Dendritic cell treated with granulocyte-macrophage colony-stimulating factor and Interleukin-4, amounts not matched to agents 40 ng/mL and 50 ng/mL, for 4 days (primary cell): ENCODE measurements around the gene HBS1L.

Experiments used
- H3K27ac Mint-ChIP-seq: one replicate; pipeline ENCODE4 v1.8.0; 2022; ENCODE audit warnings: mild to moderate bottlenecking, mixed read lengths
- H3K27me3 Mint-ChIP-seq: one replicate; pipeline ENCODE4 v1.8.0; 2022; ENCODE audit warnings: mild to moderate bottlenecking, mixed read lengths
- H3K36me3 Mint-ChIP-seq: one replicate; pipeline ENCODE4 v1.8.0; 2022; ENCODE audit warnings: low read depth, mixed read lengths
- H3K4me1 Mint-ChIP-seq: one replicate; pipeline ENCODE4 v1.8.0; 2022; ENCODE audit warnings: low read depth, mixed read lengths
- H3K4me3 Mint-ChIP-seq: one replicate; pipeline ENCODE4 v1.8.0; 2022; ENCODE audit warnings: mild to moderate bottlenecking, moderate library complexity, mixed read lengths
- H3K9me3 Mint-ChIP-seq: one replicate; pipeline ENCODE4 v1.8.0; 2022; ENCODE audit warnings: mixed read lengths
- intact Hi-C: fragments of 100-400 bp; cut with micrococcal nuclease; formaldehyde crosslinking; loops from one replicate; pipeline ENCODE4 v1.15.0; 2022

HBS1L gene

DNA sequence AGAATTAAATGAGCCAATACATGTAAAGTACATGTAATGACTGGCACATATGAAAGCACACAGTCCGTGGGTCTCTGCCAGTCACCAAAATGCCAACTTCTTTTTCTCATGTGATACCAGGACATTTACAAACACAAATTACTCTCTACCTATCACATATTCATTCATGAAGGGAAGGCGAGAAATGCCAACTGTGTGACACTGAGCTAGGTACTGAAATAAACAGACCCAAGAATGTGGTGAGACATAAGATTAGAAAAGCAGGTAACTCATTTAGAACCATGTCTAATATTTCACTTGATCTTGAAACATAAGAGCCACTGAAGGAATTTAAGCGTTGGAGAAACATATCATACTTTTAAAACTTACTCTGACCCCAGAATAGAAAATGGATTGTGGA is 41.4 kb downstream of the HBS1L start:
- Mint-ChIP-seq H3K9me3 (no peaks in the 10 kb centered on the region), H3K27me3 (no peaks in the 10 kb centered on the region), H3K4me3 (no peak overlapping the region), H3K27ac (no peak overlapping the region), H3K36me3 (peaks cover 17% of the 10 kb centered on the region), H3K4me1 (no peaks in the 10 kb centered on the region)
- intact Hi-C loops = no loop called here

DNA sequence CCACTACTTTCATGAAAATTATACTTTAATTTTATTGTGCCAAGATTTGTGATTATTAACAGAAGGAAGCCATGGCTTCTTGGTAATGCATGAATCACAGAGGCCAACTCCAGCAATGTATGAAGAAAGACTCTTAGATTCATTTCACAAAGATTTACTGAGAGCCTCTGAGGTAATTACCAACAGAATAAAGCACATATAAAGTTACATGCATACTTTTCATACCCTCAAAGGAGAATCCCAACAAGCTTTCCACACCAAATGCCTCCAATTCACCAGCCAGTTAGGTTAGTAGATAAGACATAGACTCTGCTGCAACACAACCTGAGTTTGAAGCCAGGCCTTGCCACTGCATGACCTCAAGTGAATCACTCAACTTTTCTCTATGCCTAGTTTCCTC is 41.9 kb downstream of the HBS1L start:
- intact Hi-C loops = no loop called here
- no peaks in the 10 kb centered on the region for H3K9me3 Mint-ChIP-seq
- no peaks in the 10 kb centered on the region for H3K27me3 Mint-ChIP-seq
- no peak overlapping the region for H3K27ac Mint-ChIP-seq
- H3K4me1 Mint-ChIP-seq = no peaks in the 10 kb centered on the region
- no peak overlapping the region for H3K4me3 Mint-ChIP-seq
- peaks cover 17% of the 10 kb centered on the region for H3K36me3 Mint-ChIP-seq

DNA sequence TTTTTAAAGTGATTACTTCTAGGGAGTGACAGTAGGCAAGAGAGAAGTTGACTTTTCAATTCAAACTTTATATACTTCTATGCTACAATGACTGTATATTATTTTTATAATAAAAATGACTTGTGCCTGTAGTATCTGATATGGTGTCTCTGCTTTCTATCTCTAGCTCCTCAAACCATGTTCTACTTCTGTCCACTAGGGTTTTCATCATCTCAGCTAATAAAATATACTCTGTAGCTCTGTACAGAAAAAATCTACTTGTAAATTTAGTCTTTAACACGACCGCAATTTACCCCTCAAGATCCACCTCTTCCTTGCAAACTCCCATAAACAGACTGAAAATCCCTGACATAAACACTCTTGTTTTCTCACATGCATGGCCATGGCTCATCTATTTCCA is 42.3 kb downstream of the HBS1L start:
- H3K9me3 Mint-ChIP-seq = no peaks in the 10 kb centered on the region
- peaks cover 17% of the 10 kb centered on the region for H3K36me3 Mint-ChIP-seq
- intact Hi-C loops = no loop called here
- no peak overlapping the region for H3K4me3 Mint-ChIP-seq
- no peak overlapping the region for H3K27ac Mint-ChIP-seq
- H3K27me3 Mint-ChIP-seq = no peaks in the 10 kb centered on the region
- no peaks in the 10 kb centered on the region for H3K4me1 Mint-ChIP-seq

DNA sequence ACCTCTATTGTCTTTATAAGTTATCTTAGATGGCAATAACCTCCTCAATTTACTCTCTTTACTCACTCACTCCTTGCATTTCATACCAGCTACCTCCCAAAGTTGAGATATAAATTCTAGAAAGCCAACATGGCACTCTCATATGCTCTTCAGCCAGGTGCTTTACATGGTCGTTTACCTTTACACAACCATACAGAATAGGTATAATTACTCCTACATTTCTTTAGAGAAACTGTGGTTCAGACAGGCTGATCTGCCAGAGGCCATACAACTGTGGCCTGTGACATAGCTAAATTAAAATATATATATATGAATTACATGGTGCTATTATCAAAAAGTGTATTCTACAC is 45.7 kb downstream of the HBS1L start:
- Mint-ChIP-seq H3K9me3 (no peaks in the 10 kb centered on the region), H3K4me1 (no peaks in the 10 kb centered on the region), H3K4me3 (no peak overlapping the region), H3K27me3 (no peaks in the 10 kb centered on the region), H3K27ac (no peak overlapping the region), H3K36me3 (peaks cover 11% of the 10 kb centered on the region)
- intact Hi-C loops = no loop called here

DNA sequence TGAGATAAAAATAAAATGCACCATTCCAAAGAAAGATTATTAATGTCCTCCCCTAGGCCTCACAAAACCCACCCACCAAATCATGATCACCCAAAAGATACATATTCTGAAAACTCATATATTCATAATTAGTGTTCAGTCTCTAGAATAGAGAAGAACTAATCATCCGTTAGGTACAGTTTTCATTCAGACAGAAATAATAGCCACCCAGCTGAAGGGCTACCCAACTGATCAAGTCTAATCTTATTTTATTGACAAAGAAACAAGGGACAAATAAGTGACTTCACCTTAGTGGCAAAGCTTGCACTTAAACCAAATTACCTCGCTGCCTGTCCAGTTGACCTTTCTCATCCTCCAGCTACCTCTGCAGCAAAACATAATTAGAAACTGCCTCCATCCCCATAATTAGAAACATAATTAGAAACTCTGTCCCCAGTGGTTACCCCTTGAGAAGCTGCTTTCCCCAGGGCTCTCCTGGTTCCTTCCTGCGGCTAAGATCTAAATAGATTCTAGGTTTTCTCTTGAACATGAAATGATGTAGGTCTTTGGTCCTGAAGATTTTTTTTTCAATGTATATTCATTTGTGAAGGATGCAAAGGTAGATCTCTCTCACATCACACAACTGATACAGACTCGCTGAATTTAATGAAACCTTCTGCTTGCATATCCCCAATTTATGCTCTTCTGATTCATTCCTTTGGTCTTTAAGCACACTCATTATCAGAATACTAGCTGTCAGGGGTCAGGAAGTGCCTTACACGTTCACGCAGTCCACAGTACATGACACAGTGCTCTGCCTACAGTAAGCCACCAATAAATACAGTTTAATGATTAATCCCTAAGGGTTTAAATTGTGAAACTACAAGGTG is 46.3 kb downstream of the HBS1L start:
- intact Hi-C loops = no loop called here
- Mint-ChIP-seq H3K27me3 (no peaks in the 10 kb centered on the region), H3K27ac (no peak overlapping the region), H3K4me1 (no peaks in the 10 kb centered on the region), H3K36me3 (peaks cover 11% of the 10 kb centered on the region), H3K9me3 (no peaks in the 10 kb centered on the region), H3K4me3 (no peak overlapping the region)

DNA sequence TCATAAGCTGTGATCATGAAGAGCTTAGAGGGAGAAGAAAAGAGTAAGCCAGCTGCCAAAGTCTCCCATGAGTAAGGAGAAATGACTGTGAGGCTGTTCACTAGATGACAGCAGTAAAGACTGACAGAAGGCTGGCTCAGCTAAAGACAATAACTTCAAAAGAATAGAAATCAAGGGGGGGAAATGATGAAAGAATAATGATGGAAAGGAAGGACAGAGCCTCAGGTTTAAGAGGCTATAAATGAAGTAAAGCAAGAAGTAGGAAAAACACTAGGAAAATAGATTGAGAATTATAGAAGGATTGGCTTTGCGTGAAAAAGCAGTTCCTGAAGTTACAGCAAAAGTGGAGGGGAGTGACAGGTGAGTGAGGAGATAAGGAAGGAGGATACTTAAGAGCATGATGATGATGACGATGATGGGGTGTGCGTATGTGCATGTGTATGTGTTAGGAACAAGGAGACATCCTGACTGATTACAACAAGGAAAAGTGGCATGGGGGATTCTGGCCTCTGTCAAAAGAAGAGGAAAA is 48.2 kb downstream of the HBS1L start:
- intact Hi-C loops = no loop called here
- no peaks in the 10 kb centered on the region for H3K9me3 Mint-ChIP-seq
- no peak overlapping the region for H3K4me3 Mint-ChIP-seq
- H3K4me1 Mint-ChIP-seq = no peaks in the 10 kb centered on the region
- no peak overlapping the region for H3K27ac Mint-ChIP-seq
- no peaks in the 10 kb centered on the region for H3K27me3 Mint-ChIP-seq
- H3K36me3 Mint-ChIP-seq = peaks cover 11% of the 10 kb centered on the region

DNA sequence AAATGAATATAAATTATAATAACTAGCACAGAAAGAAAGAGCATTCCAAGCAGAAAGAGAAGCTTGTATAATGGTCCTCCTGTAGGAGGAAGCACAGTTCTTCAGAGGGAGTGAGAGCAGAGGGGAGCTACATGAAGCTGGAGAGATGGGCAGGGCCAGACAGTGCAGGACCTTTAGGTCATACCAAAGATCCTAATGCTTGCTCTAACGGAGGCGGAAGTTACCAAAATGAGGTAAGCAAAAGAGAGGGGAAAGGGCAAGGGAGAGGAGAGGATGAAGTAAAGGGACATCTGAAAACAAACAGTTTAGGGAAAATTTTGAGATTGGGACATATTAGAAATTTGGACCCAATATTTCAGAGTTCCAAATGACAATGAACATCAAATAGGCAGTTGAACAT is 50.2 kb downstream of the HBS1L start:
- intact Hi-C loops = loop anchor here (5.0 kb wide), 1 partner anchor 847 kb away; no protein-coding TSS in a partner anchor
- Mint-ChIP-seq H3K27me3 (no peaks in the 10 kb centered on the region), H3K9me3 (no peaks in the 10 kb centered on the region), H3K36me3 (peaks cover 10% of the 10 kb centered on the region), H3K4me1 (no peaks in the 10 kb centered on the region), H3K4me3 (no peak overlapping the region), H3K27ac (no peak overlapping the region)

DNA sequence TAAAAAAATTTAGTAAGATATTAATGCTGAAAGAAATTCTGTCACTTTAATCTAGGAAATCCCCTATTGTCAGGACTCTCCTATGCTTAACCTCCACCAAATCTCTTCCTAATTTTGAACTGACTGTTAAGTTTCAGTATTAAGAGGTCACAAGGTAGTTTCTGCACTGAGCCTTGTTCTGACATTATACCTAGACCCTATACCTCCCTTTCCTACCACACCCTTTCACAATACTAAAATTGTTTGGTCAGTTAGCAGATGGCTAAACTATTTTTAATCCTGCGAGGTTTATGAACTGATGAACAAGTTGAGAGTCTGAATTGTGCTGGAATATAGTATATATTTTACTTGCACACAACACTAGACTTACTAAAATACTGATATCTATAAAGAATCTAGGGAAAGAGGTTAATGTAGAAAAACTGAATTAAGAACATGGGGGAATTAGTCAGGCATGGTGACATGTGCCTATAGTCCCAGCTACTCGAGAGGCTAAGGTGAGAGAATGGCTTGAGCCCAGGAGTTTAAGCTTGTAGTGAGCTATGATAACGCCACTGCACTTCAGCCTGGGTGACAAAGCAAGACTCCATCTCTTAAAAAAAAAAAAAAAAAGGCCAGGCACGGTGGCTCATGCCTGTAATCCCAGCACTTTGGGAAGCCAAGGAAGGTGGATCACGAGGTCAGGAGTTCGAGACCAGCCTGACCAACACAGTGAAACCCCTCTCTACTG is 51.5 kb downstream of the HBS1L start:
- Mint-ChIP-seq H3K27ac (no peak overlapping the region), H3K27me3 (no peaks in the 10 kb centered on the region), H3K9me3 (no peaks in the 10 kb centered on the region), H3K36me3 (peaks cover 5% of the 10 kb centered on the region), H3K4me1 (no peaks in the 10 kb centered on the region), H3K4me3 (no peak overlapping the region)
- intact Hi-C loops = loop anchor here (5.0 kb wide), 1 partner anchor 846 kb away; no protein-coding TSS in a partner anchor

DNA sequence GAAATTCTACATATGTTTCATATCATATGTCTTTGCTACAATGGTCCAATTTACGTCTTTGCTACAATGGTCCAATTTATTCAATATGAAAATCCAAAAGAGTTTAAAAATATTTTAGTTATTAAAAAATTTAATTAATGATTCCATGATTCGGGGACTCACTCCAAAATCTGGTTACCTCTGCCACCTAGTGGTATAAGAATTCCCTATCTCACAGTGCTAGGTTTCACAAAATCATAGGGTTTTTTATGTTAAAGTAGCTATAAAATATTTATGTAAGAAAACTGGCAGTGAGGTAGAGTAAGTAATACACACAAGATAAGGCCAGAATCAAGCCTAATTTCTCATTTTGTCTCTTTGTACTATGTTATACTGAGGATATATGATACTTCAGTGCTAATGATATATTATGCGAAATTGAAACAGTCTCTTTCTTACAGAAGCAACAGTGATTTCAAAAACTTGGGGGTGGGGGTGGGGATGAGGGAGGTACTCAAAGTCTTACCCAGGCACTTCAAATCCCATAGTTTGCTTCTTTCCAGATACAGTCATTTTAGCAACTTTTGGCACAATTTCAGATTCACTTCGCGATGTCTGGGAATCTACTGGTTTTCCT is 52.3 kb downstream of the HBS1L start:
- H3K4me1 Mint-ChIP-seq = no peaks in the 10 kb centered on the region
- peaks cover 11% of the 10 kb centered on the region for H3K36me3 Mint-ChIP-seq
- H3K27ac Mint-ChIP-seq = no peak overlapping the region
- no peak overlapping the region for H3K4me3 Mint-ChIP-seq
- intact Hi-C loops = loop anchor here (5.0 kb wide), 1 partner anchor 845 kb away; no protein-coding TSS in a partner anchor
- H3K27me3 Mint-ChIP-seq = no peaks in the 10 kb centered on the region
- no peaks in the 10 kb centered on the region for H3K9me3 Mint-ChIP-seq

DNA sequence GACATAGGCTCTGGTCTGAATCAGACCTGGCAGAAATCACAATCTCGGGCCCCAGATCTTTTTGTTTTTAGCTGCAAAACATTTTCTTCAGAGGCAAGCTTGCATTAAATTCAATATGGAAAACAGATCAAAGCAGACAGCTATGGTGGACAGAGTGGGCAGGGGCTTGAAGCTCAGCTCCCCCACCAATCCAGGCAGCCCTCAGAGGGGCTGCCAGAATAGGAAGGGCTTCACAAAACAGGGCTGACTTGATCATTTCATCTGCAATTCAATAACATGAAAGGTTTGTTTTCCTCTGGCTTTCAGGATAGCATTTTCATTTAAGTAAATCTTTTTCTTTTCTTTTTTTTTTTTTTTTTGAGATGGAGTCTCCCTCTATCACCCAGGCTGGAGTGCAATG is 55.5 kb downstream of the HBS1L start:
- H3K4me3 Mint-ChIP-seq = no peak overlapping the region
- H3K4me1 Mint-ChIP-seq = no peaks in the 10 kb centered on the region
- no peak overlapping the region for H3K27ac Mint-ChIP-seq

DNA sequence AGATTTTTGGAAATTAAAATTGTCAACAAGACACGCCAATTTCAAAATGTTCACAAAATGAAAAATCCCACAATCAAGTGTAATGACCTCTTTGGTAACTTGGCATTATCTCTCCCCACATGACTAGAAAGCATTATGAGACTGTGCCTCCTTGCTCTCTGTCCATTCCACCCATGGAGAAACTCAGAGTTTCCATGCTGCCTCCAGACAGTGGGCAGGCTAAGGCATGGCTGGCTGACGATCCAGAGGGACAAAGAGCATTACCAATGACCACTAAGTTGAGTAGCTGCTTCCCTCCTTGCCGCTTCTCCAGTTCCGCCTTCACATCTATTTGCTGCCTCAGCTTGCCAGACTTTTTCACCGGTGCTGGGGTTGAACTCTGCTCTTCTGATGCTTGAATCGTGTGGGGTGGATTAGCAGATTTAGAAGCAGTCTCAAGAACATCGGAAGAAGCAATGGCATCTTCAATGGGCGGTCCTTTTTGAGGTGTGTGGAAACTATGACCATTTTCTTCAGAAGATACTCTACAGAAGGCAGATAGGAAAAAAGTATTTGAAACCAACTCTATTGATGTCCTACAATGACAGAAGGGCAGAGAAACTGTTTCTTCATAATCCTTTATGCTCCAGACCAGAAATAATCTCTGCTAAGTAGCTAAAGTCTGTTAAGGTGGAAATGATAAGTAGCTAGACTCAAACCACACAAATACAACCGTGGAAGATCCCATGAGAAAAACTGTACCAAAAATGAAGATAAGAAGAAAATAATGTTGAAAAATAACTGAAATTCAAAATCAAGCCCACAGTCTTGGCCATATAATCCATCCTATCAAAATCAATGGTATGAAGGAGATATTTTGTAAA is 57.3 kb downstream of the HBS1L start:
- H3K9me3 Mint-ChIP-seq = no peaks in the 10 kb centered on the region
- no peaks in the 10 kb centered on the region for H3K27me3 Mint-ChIP-seq
- H3K4me3 Mint-ChIP-seq = no peak overlapping the region
- H3K4me1 Mint-ChIP-seq = no peaks in the 10 kb centered on the region
- H3K36me3 Mint-ChIP-seq = peaks cover 28% of the 10 kb centered on the region
- H3K27ac Mint-ChIP-seq = no peak overlapping the region
- intact Hi-C loops = no loop called here

More for the DNA sequence above, 55.5 kb downstream of the HBS1L start:
- peaks cover 23% of the 10 kb centered on the region for H3K36me3 Mint-ChIP-seq
- no peaks in the 10 kb centered on the region for H3K27me3 Mint-ChIP-seq
- H3K9me3 Mint-ChIP-seq = no peaks in the 10 kb centered on the region
- intact Hi-C loops = no loop called here

DNA sequence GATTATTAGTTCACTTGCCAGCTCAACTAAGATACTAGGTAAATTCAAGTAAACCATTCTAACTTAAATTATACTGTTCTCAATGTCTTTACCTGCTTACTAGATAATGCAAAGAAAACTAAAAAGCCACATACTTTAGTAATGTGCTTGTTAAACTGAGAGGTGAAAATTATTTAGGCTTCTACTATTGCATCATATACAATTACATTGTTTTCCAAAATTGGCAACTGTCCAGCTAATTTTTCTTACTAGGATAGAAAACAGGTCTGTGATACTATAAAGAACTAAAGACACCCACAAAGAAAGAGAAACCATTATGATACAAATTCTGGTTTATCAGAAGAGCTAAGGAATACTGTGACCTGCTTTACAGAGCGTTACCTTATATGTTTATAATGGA is 59.1 kb downstream of the HBS1L start:
- Mint-ChIP-seq H3K4me1 (no peaks in the 10 kb centered on the region), H3K4me3 (no peak overlapping the region), H3K9me3 (no peaks in the 10 kb centered on the region), H3K27me3 (no peaks in the 10 kb centered on the region), H3K27ac (no peak overlapping the region), H3K36me3 (peaks cover 30% of the 10 kb centered on the region)
- intact Hi-C loops = no loop called here

DNA sequence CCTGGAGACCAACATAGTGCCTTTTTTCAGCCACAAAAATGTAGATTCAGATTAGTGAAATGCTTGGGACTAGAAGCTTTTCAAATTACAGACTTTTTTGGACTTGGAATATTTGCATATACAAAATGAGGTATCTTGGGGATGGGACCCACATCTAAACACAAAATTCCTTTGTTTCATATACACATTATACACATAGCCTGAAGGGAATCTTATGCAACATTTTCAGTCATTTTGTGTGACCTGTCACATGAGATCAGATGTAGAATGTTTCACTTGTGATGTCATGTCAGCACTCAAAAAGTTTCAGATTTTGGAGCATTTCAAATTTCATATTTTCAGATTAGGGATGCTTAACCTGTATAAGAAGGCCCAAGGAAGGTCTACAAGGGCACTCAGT is 60.2 kb downstream of the HBS1L start:
- Mint-ChIP-seq H3K27ac (no peak overlapping the region), H3K9me3 (no peaks in the 10 kb centered on the region), H3K36me3 (peaks cover 38% of the 10 kb centered on the region), H3K27me3 (no peaks in the 10 kb centered on the region), H3K4me1 (no peaks in the 10 kb centered on the region), H3K4me3 (no peak overlapping the region)
- intact Hi-C loops = no loop called here
